Uterus (tissue), 2 donors: ENCODE measurements around the gene IGF2.

Experiments used
- POLR2A ChIP-seq, 2 donors: fragments of 450-650 bp; IDR thresholded peaks; one replicate each; pipeline ENCODE4 v1.6.1; 2016; ENCODE audit warnings: antibody characterized with exemption in 2 of 2, mild to moderate bottlenecking in 1 of 2, moderate library complexity in 1 of 2
- TF ChIP-seq, protein P1 (sequence below), 4 experiments: fragments of 200-600 bp in 2 of 4; fragments of 450-650 bp in 2 of 4; sonication (generic) in 2 of 4; IDR thresholded peaks; one replicate each; pipeline ENCODE4 v1.5.1; 2016 to 2019; ENCODE audit warnings: antibody characterized with exemption in 4 of 4, mild to moderate bottlenecking in 2 of 4, moderate library complexity in 1 of 4

DNA sequence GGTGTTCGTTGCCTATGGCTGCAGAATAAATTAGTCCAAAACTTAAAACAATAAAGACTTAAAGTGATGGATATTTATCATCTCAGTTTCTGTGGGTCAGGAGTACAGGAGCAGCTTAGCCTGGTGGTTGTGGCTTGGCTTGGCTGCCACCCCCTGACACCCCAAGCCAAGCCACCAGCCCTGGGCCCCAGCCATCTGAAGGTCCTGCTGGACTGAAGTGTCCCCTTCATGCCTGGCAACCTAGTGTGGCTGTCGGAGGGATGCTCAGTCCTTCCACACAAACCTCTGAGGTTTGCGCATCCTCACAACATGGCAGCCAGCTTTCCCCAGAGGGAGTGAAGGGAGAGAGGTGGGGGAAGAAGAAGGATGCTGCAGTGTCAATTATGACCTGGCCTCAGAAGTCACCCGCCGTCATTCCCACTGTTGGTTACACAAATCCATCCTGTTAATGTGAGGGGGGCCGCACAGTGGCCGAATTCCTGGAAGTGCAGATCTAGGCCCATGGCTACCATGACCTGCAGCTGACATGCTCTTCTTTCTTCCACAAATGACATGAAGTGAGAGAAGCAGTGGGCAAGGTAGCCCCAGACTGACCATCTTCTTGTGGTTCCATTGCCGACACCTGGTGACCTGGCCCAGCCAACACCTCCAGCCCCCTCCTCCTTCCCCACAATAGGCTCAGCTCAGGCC, 31.1 kb downstream of the IGF2 start:
- TF ChIP-seq, protein P1, sequence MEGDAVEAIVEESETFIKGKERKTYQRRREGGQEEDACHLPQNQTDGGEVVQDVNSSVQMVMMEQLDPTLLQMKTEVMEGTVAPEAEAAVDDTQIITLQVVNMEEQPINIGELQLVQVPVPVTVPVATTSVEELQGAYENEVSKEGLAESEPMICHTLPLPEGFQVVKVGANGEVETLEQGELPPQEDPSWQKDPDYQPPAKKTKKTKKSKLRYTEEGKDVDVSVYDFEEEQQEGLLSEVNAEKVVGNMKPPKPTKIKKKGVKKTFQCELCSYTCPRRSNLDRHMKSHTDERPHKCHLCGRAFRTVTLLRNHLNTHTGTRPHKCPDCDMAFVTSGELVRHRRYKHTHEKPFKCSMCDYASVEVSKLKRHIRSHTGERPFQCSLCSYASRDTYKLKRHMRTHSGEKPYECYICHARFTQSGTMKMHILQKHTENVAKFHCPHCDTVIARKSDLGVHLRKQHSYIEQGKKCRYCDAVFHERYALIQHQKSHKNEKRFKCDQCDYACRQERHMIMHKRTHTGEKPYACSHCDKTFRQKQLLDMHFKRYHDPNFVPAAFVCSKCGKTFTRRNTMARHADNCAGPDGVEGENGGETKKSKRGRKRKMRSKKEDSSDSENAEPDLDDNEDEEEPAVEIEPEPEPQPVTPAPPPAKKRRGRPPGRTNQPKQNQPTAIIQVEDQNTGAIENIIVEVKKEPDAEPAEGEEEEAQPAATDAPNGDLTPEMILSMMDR (IDR thresholded peaks at IDR 0.05) = no peak
- TF ChIP-seq POLR2A (IDR thresholded peaks at IDR 0.05) = no peak
